ENCODE data around the gene ANKRD42. TPM values are rescaled to one million over a fixed set of nuclear protein-coding genes. Genes with fewer than 3 reads are reported as not detected.

Gene ANKRD42
- total RNA-seq, 4 donors from 2014 or later: 2.1 to 3.7 (median 3.4) TPM

GRCh38 chr11:83175815-83176214 lies 17.7 kb upstream of the ANKRD42 start:
- TF ChIP-seq CTCF (IDR thresholded peaks at IDR 0.05 in 4 of 5, conservative IDR thresholded peaks at IDR 0.05 in 1 of 5): no peak
- TF ChIP-seq POLR2A (IDR thresholded peaks at IDR 0.05): no peak
- H3K9me3 ChIP-seq: no peaks in the 10 kb centered on the region
- no peak overlapping the region for H3K4me3 ChIP-seq
- no peak for DNase-seq
- H3K27me3 ChIP-seq: no peaks in the 10 kb centered on the region
- peaks cover 30 to 35% of the 10 kb centered on the region in 2 donors for H3K4me1 ChIP-seq
- intact Hi-C loops (cut with DNase I; ENCODE audit: low total_unique reads) (no loop called here), in situ Hi-C loops (cut with MboI; ENCODE audit: low sequenced_read_pairs in 4 of 4) (no loop called here)
- no peak overlapping the region for H3K27ac ChIP-seq
- ATAC-seq: no peak
- H3K36me3 ChIP-seq: peaks cover 0 to 86% of the 10 kb centered on the region in 2 donors

GRCh38 chr11:83181815-83182214 lies 11.7 kb upstream of the ANKRD42 start:
- peaks cover 4 to 90% of the 10 kb centered on the region in 2 donors for H3K36me3 ChIP-seq
- intact Hi-C loops (cut with DNase I; ENCODE audit: low total_unique reads): no loop called here
- no peak overlapping the region for H3K4me3 ChIP-seq
- DNase-seq: no peak
- in situ Hi-C loops (cut with MboI; ENCODE audit: low sequenced_read_pairs in 4 of 4): no loop called here
- H3K27me3 ChIP-seq: no peaks in the 10 kb centered on the region
- ATAC-seq: no peak
- H3K27ac ChIP-seq: no peak overlapping the region
- TF ChIP-seq CTCF (IDR thresholded peaks at IDR 0.05 in 4 of 5, conservative IDR thresholded peaks at IDR 0.05 in 1 of 5) (no peak), POLR2A (IDR thresholded peaks at IDR 0.05) (no peak)
- no peaks in the 10 kb centered on the region for H3K9me3 ChIP-seq
- H3K4me1 ChIP-seq: no peaks in the 10 kb centered on the region

GRCh38 chr11:83185767-83186166 lies 7.7 kb upstream of the ANKRD42 start:
- in situ Hi-C loops (cut with MboI; ENCODE audit: low sequenced_read_pairs in 4 of 4): no loop called here

GRCh38 chr11:83187465-83187864 lies 6.0 kb upstream of the ANKRD42 start:
- DNase-seq (no peak), ATAC-seq (no peak)
- TF ChIP-seq POLR2A (IDR thresholded peaks at IDR 0.05) (no peak), CTCF (IDR thresholded peaks at IDR 0.05 in 4 of 5, conservative IDR thresholded peaks at IDR 0.05 in 1 of 5) (no peak)
- Histone ChIP-seq H3K27me3 (no peaks in the 10 kb centered on the region), H3K36me3 (peaks cover 4 to 75% of the 10 kb centered on the region in 2 donors), H3K9me3 (no peaks in the 10 kb centered on the region), H3K4me3 (no peak overlapping the region), H3K4me1 (peaks cover 7 to 8% of the 10 kb centered on the region in 2 donors), H3K27ac (peak overlapping the region in 1 of 4 donors; percentile 40)
- in situ Hi-C loops (cut with MboI; ENCODE audit: low sequenced_read_pairs in 4 of 4): no loop called here
- intact Hi-C loops (cut with DNase I; ENCODE audit: low total_unique reads): no loop called here

More at GRCh38 chr11:83185767-83186166, 7.7 kb upstream of the ANKRD42 start:
- Histone ChIP-seq H3K9me3 (no peaks in the 10 kb centered on the region), H3K36me3 (peaks cover 4 to 75% of the 10 kb centered on the region in 2 donors), H3K27ac (no peak overlapping the region), H3K27me3 (no peaks in the 10 kb centered on the region), H3K4me1 (no peaks in the 10 kb centered on the region), H3K4me3 (no peak overlapping the region)
- DNase-seq: no peak
- intact Hi-C loops (cut with DNase I; ENCODE audit: low total_unique reads): no loop called here
- no peak for TF ChIP-seq POLR2A (IDR thresholded peaks at IDR 0.05)
- ATAC-seq: no peak

- TF ChIP-seq CTCF (IDR thresholded peaks at IDR 0.05 in 4 of 5, conservative IDR thresholded peaks at IDR 0.05 in 1 of 5) (no peak), POLR2A (IDR thresholded peaks at IDR 0.05) (no peak)
- Histone ChIP-seq H3K4me3 (no peak overlapping the region), H3K27me3 (no peaks in the 10 kb centered on the region), H3K27ac (peak overlapping the region in 2 of 4 donors; percentile 87 to 94), H3K4me1 (peaks cover 18 to 23% of the 10 kb centered on the region in 2 donors), H3K9me3 (no peaks in the 10 kb centered on the region), H3K36me3 (peaks cover 0 to 40% of the 10 kb centered on the region in 2 donors)
- in situ Hi-C loops (cut with MboI; ENCODE audit: low sequenced_read_pairs in 4 of 4) (loop anchor here in 2 of 4 donors (5.0 to 10.0 kb wide), 2 partner anchors 34 to 287 kb away; partner anchors contain the start of genes DDIAS (in 2 of the 2), PRCP (in 2 of the 2) and PCF11 (in 1 of the 2)), intact Hi-C loops (cut with DNase I; ENCODE audit: low total_unique reads) (loop anchor here (5.0 kb wide), 1 partner anchor 61 kb away; no protein-coding TSS in a partner anchor)
- ATAC-seq: no peak
- DNase-seq: no peak
Observed at GRCh38 chr11:83191491-83191890, 2.0 kb upstream of the ANKRD42 start.
